NCI-H1694 (cell line): ENCODE data around the gene EEF1G.

ENCODE experiments used
- DNase-seq: peaks from one replicate; lab custom pipeline; 2025; lab: John Stamatoyannopoulos, UW

Gene EEF1G

DNA sequence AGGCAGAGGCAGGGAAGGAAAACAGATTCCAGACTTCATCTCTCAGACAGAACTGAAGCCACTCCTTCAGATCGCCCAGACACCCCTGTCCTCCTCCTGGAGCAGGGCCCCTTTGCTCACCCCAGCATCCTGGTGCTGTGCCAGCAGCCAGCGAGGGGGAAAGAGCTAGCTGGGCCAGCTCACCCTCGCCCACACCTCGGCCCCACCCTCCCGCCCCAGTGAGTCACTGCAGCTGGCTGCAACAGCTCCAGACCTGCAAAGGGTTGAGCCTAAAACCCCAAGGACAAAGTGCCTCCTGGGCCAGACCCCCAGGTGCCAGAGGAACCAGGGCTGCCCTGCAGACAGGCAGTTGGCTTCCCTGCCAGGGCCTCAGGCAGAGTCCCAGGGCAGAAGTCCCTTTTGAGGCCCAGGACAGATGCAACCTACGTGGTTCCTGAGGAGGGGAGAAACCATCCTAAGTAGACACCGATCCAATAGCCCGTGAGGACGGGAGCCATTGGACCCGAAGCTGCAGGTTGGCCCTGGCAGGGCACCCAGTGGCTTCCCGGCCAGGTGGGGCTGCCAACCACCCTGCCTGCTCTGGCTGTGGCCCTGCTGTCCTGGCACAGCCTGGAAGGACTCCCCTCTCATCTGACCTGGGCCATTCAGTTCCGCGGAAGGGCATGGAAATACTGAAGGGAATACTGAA, 34.3 kb downstream of the EEF1G start:
- DNase-seq = no peak

DNA sequence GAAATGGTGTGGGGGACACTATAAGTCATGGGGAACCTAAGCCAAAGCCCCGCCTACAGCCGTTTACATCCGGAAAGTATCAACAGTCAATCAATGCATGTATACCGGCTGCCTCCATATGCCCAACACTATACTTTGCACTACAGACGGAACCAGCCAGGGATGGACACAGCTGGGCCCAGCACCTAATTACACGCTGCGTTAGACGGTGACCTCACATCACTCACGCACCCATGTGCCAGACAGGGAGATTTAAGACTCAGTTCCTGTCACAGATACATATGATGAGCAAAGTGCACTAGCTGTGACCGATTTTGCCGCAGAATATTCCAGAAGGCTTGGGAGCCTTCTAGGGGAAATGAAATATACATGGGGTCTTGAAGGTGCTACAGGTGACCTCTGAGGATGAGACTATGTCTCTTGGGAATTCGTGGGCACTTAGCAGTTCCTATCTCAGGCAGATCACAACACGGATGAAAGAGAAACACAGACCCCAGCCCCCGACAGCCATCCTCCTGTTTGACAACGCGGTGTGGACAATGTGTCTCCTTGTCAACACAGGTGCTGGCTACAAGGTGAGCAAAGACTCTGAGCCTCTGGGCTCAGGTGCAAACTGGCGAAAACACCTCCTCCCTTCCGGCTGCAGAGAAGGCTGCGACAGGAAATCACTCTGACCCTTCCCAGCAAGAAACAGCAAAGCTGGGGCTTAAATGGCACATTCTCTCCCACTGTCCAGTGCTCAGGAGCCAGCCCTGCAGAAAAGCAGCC, 35.0 kb downstream of the EEF1G start:
- no peak for DNase-seq

GRCh38 chr11:62536301-62536957, 37.3 kb downstream of the EEF1G start:
- no peak for DNase-seq

DNA sequence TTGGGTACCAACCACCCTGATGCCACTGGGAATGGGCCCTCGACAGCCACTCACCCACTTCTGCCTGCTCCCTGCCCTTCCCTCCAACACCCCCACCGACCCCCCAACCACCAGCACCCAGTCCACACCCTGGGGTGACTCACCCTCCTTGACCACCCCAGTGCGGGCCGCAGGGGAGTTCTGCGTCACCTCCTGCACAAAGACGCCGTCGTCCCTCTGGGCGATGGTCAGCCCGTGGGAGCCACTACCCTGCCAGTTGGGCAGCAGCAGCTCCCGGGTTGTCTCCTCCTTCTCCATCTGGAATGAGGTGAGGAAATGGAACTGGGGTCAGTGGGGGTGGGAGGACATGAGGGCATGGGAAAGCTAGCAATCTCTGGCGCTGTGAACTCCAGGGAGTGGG, 37.9 kb downstream of the EEF1G start:
- DNase-seq = no peak

DNA sequence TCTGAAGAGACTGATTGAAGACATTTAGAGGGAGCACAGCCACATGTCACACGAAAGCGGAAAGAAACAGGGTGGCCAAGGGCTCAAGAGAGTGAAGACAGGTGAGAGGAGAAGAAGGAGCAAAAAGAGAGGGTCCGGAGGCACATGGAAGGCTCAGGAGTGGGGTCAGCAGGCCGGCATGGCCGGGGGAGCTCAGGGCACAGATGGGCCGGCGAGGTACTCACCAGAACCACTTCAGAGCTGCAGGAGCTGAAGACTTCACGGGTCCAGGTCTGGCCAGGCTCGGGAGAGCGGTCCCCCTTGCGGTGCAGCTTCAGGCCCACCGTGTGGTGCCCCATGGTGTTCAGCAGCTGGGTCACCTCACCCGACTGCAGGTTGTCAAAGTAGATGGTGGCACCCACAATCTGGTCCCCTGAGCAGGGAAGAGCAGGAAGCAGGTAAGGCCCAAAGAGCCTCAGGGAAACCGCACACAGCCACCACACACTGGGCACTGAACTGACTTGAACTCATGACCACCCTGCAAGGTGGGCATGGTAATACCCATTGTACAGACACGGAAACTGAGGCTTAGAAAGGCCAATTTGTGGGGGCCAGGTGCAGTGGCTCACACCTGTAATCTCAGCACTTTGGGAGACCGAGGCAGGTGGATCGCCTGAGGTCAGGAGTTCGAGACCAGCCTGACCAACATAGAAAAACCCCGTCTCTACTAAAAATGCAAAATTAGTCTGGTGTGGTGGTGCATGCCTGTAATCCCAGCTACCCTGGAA, 38.7 kb downstream of the EEF1G start:
- no peak for DNase-seq

GRCh38 chr11:62532096-62532495, 41.6 kb downstream of the EEF1G start:
- DNase-seq = no peak

DNA sequence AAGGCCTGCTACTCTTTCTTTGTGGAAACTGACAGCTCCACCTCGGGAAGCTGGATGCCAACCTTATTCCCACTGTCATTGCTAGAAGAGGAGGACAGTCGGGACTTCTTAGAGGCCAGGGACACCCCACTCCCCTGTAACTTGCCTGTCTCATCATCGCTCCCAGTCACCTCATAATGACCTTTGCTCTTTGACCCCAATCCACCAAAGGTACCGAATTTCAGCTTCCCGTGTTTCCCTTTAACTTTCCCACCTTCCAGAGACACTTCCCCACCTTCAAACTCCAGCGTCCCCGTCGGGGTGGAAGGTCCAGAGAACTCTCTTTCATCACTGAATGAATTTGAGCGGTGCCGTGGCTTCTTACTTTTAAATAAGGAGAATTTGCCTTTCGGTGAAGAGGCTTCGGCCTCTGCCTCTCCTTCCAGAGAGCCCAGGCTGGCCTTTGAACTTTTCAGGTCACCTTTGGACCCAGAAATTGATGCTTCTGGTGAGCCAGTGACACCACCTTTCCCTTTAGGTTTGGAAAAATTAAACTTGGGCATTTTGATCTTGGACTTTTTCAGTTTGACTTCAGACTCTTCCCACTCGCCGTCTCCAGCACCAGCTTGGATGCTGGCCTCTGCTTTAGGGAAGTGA, 56.8 kb downstream of the EEF1G start:
- DNase-seq = no peak

GRCh38 chr11:62514151-62514550, 59.5 kb downstream of the EEF1G start:
- no peak for DNase-seq

- DNase-seq = no peak
These were observed 60.1 kb downstream of the EEF1G start for GRCh38 chr11:62513626-62514025.

- no peak for DNase-seq
These were observed 60.7 kb downstream of the EEF1G start for GRCh38 chr11:62512961-62513360.
